Upper lobe of left lung (tissue), 4 donors: ENCODE measurements around the gene PILRB.

Source experiments
- POLR2A ChIP-seq, 4 donors: fragments of 450-650 bp; IDR thresholded peaks; one replicate each; pipeline ENCODE4 v1.5.1; 2016 to 2017; ENCODE audit warnings: antibody characterized with exemption in 4 of 4, mild to moderate bottlenecking in 2 of 4
- TF ChIP-seq, protein P1 (sequence below), 6 experiments: fragments of 450-650 bp in 4 of 6; fragments of 200-600 bp in 2 of 6; sonication (generic) in 2 of 6; IDR thresholded peaks; one replicate each; pipeline ENCODE4 v1.5.1; 2016 to 2019; ENCODE audit warnings: antibody characterized with exemption in 6 of 6

DNA sequence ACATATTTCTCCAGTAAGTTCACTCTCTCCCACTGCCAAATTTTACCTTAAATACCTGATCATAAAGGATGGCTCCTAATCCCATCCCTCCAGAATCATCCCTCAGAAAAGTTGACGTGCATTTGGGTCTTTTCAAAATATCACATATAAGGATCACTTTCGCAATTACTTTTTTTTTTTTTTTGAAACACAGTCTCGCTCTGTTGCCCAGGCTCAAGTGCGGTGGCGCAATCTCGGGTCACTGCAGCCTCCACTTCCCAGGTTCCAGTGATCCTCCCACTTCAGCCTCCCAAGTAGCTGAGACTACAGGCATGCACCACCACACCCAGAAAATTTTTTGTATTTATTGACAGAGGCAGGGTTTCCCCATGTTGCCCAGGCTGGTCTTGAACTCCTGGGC, 53.2 kb downstream of the PILRB start:
- TF ChIP-seq POLR2A (IDR thresholded peaks at IDR 0.05) = no peak
- TF ChIP-seq, protein P1, sequence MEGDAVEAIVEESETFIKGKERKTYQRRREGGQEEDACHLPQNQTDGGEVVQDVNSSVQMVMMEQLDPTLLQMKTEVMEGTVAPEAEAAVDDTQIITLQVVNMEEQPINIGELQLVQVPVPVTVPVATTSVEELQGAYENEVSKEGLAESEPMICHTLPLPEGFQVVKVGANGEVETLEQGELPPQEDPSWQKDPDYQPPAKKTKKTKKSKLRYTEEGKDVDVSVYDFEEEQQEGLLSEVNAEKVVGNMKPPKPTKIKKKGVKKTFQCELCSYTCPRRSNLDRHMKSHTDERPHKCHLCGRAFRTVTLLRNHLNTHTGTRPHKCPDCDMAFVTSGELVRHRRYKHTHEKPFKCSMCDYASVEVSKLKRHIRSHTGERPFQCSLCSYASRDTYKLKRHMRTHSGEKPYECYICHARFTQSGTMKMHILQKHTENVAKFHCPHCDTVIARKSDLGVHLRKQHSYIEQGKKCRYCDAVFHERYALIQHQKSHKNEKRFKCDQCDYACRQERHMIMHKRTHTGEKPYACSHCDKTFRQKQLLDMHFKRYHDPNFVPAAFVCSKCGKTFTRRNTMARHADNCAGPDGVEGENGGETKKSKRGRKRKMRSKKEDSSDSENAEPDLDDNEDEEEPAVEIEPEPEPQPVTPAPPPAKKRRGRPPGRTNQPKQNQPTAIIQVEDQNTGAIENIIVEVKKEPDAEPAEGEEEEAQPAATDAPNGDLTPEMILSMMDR (IDR thresholded peaks at IDR 0.05) = no peak
